ENCODE results near the gene LRRN4CL. TPM values are rescaled to one million over a fixed set of nuclear protein-coding genes. Genes with fewer than 3 reads are reported as not detected.

The LRRN4CL gene
- total RNA-seq, 1 donor from 2014 or later: 0.26 TPM

GRCh38 chr11:62649486-62649885 lies 39.8 kb downstream of the LRRN4CL start:
- Histone ChIP-seq H3K4me3 (ENCODE audit: low read depth, low read length) (no peak overlapping the region), H3K36me3 (ENCODE audit: control insufficient read depth, insufficient read depth, low read length) (peaks cover 15% of the 10 kb centered on the region), H3K27me3 (ENCODE audit: control insufficient read depth, insufficient read depth, low read length) (no peaks in the 10 kb centered on the region)
- FAIRE-seq (no peak), DNase-seq (ENCODE audit: low read depth) (no peak)
- no peak for TF ChIP-seq CTCF (IDR thresholded peaks at IDR 0.05; ENCODE audit: insufficient read depth, low read length, severe bottlenecking)

GRCh38 chr11:62648967-62649364 lies 40.4 kb downstream of the LRRN4CL start:
- H3K4me3 ChIP-seq (ENCODE audit: low read depth, low read length): no peak overlapping the region
- FAIRE-seq (no peak), DNase-seq (ENCODE audit: low read depth) (no peak)
- no peak for TF ChIP-seq CTCF (IDR thresholded peaks at IDR 0.05; ENCODE audit: insufficient read depth, low read length, severe bottlenecking)
- peaks cover 18% of the 10 kb centered on the region for H3K36me3 ChIP-seq (ENCODE audit: control insufficient read depth, insufficient read depth, low read length)
- no peaks in the 10 kb centered on the region for H3K27me3 ChIP-seq (ENCODE audit: control insufficient read depth, insufficient read depth, low read length)

- Histone ChIP-seq H3K36me3 (ENCODE audit: control insufficient read depth, insufficient read depth, low read length) (peaks cover 18% of the 10 kb centered on the region), H3K4me3 (ENCODE audit: low read depth, low read length) (no peak overlapping the region), H3K27me3 (ENCODE audit: control insufficient read depth, insufficient read depth, low read length) (no peaks in the 10 kb centered on the region)
- no peak for FAIRE-seq
- no peak for TF ChIP-seq CTCF (IDR thresholded peaks at IDR 0.05; ENCODE audit: insufficient read depth, low read length, severe bottlenecking)
- DNase-seq (ENCODE audit: low read depth): no peak
Observed at GRCh38 chr11:62648185-62648966, 41.0 kb downstream of the LRRN4CL start.

GRCh38 chr11:62647609-62648005 lies 41.7 kb downstream of the LRRN4CL start:
- peaks cover 18% of the 10 kb centered on the region for H3K36me3 ChIP-seq (ENCODE audit: control insufficient read depth, insufficient read depth, low read length)

GRCh38 chr11:62646825-62647608 lies 42.3 kb downstream of the LRRN4CL start:
- FAIRE-seq (no peak), DNase-seq (ENCODE audit: low read depth) (no peak)
- no peak for TF ChIP-seq CTCF (IDR thresholded peaks at IDR 0.05; ENCODE audit: insufficient read depth, low read length, severe bottlenecking)
- Histone ChIP-seq H3K4me3 (ENCODE audit: low read depth, low read length) (no peak overlapping the region), H3K36me3 (ENCODE audit: control insufficient read depth, insufficient read depth, low read length) (peaks cover 18% of the 10 kb centered on the region), H3K27me3 (ENCODE audit: control insufficient read depth, insufficient read depth, low read length) (no peaks in the 10 kb centered on the region)

More at GRCh38 chr11:62647609-62648005, 41.7 kb downstream of the LRRN4CL start:
- Histone ChIP-seq H3K4me3 (ENCODE audit: low read depth, low read length) (no peak overlapping the region), H3K27me3 (ENCODE audit: control insufficient read depth, insufficient read depth, low read length) (no peaks in the 10 kb centered on the region)
- TF ChIP-seq CTCF (IDR thresholded peaks at IDR 0.05; ENCODE audit: insufficient read depth, low read length, severe bottlenecking): no peak
- DNase-seq (ENCODE audit: low read depth): no peak
- FAIRE-seq: no peak

Measured in bronchial epithelial cell (primary cell).